IMR-90 (cell line): Measurements from ENCODE around the gene LRRC15. TPM values are rescaled to one million over a fixed set of nuclear protein-coding genes. Genes with fewer than 3 reads are reported as not detected.

Source experiments
- ATAC-seq: fragments of 200-7000 bp; cut with Tn5 transposase; 2 replicates; pipeline ENCODE4 v1.9.1; 2020; ENCODE audit warnings: low read depth, mild to moderate bottlenecking, moderate library complexity
- BruUV-seq: library from RNA; stranded (reverse); fragments of 400-500 nt; replicated peaks from 2 replicates; lab custom pipeline; 2021; lab: Mats Ljungman, UMichigan
- CTCF ChIA-PET: fragments of 300-600 bp; formaldehyde crosslinking; extraction: SDS; loops from one replicate; lab custom pipeline; 2021; ENCODE audit warnings: antibody characterized with exemption; lab: Yijun Ruan, JAX
- POLR2A ChIA-PET: fragments of 300-600 bp; sonication (Branson Sonifier 250); formaldehyde crosslinking; loops from one replicate; lab custom pipeline; 2022; ENCODE audit warnings: antibody characterized with exemption; ENCODE audit not compliant: unreplicated experiment; lab: Charles Lee
- DNase-seq: peaks from one replicate; pipeline ENCODE4 v3.0.0; 2013
- H2AFZ ChIP-seq: replicated peaks from 2 replicates; pipeline ENCODE3; 2013; ENCODE audit warnings: low read length, mild to moderate bottlenecking; ENCODE audit not compliant: poor library complexity
- H2AK5ac ChIP-seq: 2 replicates; pipeline ENCODE4 v1.6.1; 2013; ENCODE audit warnings: low read depth, low read length, inconsistent platforms
- H2AK9ac ChIP-seq: replicated peaks from 2 replicates; pipeline ENCODE3; 2013; ENCODE audit warnings: mild to moderate bottlenecking, low read depth, low read length, moderate library complexity; ENCODE audit not compliant: poor library complexity
- H2BK120ac ChIP-seq: 2 replicates; pipeline ENCODE4 v1.6.1; 2013; ENCODE audit warnings: low read depth, low read length, inconsistent platforms
- H2BK15ac ChIP-seq: 3 replicates; pipeline ENCODE4 v1.6.1; 2013; ENCODE audit warnings: low read depth, low read length, inconsistent platforms
- H2BK20ac ChIP-seq: 2 replicates; pipeline ENCODE4 v1.6.1; 2013; ENCODE audit warnings: low read depth, mild to moderate bottlenecking, inconsistent platforms, low read length, moderate library complexity
- H2BK5ac ChIP-seq: 2 replicates; pipeline ENCODE4 v1.6.1; 2013; ENCODE audit warnings: mild to moderate bottlenecking, low read depth, low read length, inconsistent platforms; ENCODE audit not compliant: poor library complexity, severe bottlenecking
- H3K14ac ChIP-seq: replicated peaks from 2 replicates; pipeline ENCODE4 v1.6.1; 2013; ENCODE audit warnings: low read depth, low read length, inconsistent platforms
- H3K18ac ChIP-seq: 2 replicates; pipeline ENCODE4 v1.6.1; 2013; ENCODE audit warnings: low read depth, low read length, control low read depth
- H3K23ac ChIP-seq: 2 replicates; pipeline ENCODE4 v1.6.1; 2013; ENCODE audit warnings: low read depth, low read length, inconsistent platforms
- H3K27ac ChIP-seq: 2 replicates; pipeline ENCODE4 v1.5.1; 2013; ENCODE audit warnings: mild to moderate bottlenecking, control low read depth, low read length; ENCODE audit not compliant: insufficient read depth
- H3K27me3 ChIP-seq: 2 replicates; pipeline ENCODE4 v1.6.1; 2013; ENCODE audit warnings: low read length; ENCODE audit not compliant: control insufficient read depth, insufficient read depth
- H3K36me3 ChIP-seq: 2 replicates; pipeline ENCODE4 v1.6.1; 2013; ENCODE audit warnings: low read length, mixed read lengths; ENCODE audit not compliant: control insufficient read depth, insufficient read depth
- H3K4ac ChIP-seq: 2 replicates; pipeline ENCODE4 v1.6.1; 2013; ENCODE audit warnings: low read depth, low read length, inconsistent platforms
- H3K4me1 ChIP-seq: 2 replicates; pipeline ENCODE4 v1.6.1; 2013; ENCODE audit warnings: low read length, mixed read lengths; ENCODE audit not compliant: control insufficient read depth, insufficient read depth
- H3K4me2 ChIP-seq: 2 replicates; pipeline ENCODE4 v1.6.1; 2013; ENCODE audit warnings: low read depth, mild to moderate bottlenecking, control low read depth, low read length, moderate library complexity
- H3K4me3 ChIP-seq: 2 replicates; pipeline ENCODE4 v1.5.1; 2013; ENCODE audit warnings: low read depth, mild to moderate bottlenecking, control low read depth, low read length, moderate library complexity; ENCODE audit not compliant: insufficient read depth
- H3K56ac ChIP-seq: 2 replicates; pipeline ENCODE4 v1.6.1; 2013; ENCODE audit warnings: low read length, inconsistent platforms; ENCODE audit not compliant: insufficient read depth; ENCODE audit errors: extremely low read depth
- H3K79me1 ChIP-seq, 2 experiments: 2 replicates each; pipeline ENCODE4 v1.6.1; 2013; ENCODE audit warnings: low read length in 2 of 2, inconsistent platforms in 1 of 2, low read depth in 1 of 2
- H3K9ac ChIP-seq: 2 replicates; pipeline ENCODE4 v1.6.1; 2013; ENCODE audit warnings: low read depth, low read length, control low read depth
- H3K9me1 ChIP-seq: 2 replicates; pipeline ENCODE4 v1.6.1; 2013; ENCODE audit warnings: low read length, inconsistent platforms; ENCODE audit not compliant: insufficient read depth
- H3K9me3 ChIP-seq: 2 replicates; pipeline ENCODE4 v1.6.1; 2013; ENCODE audit warnings: low read length; ENCODE audit not compliant: control insufficient read depth, insufficient read depth
- H4K20me1 ChIP-seq: 2 replicates; pipeline ENCODE4 v1.6.1; 2013; ENCODE audit warnings: low read length, inconsistent platforms; ENCODE audit not compliant: insufficient read depth
- H4K5ac ChIP-seq: 2 replicates; pipeline ENCODE4 v1.6.1; 2013; ENCODE audit warnings: mild to moderate bottlenecking, low read depth, low read length, control low read depth
- H4K8ac ChIP-seq, 2 experiments: 2 replicates each; pipeline ENCODE4 v1.6.1; 2013; ENCODE audit warnings: low read depth in 2 of 2, low read length in 2 of 2, control low read depth in 1 of 2, inconsistent platforms in 1 of 2
- H4K91ac ChIP-seq: 2 replicates; pipeline ENCODE4 v1.6.1; 2013; ENCODE audit warnings: low read depth, low read length, inconsistent platforms; ENCODE audit not compliant: insufficient read depth
- CTCF ChIP-seq: conservative IDR thresholded peaks from 2 replicates; pipeline ENCODE4 v1.5.1; 2012; ENCODE audit warnings: mild to moderate bottlenecking, low read depth, low read length, improper control_type of control experiment
- MXI1 ChIP-seq: IDR thresholded peaks from 2 replicates; pipeline ENCODE4 v1.6.1; 2012; ENCODE audit warnings: low read depth, mild to moderate bottlenecking, low read length, moderate library complexity, borderline replicate concordance
- POLR2A ChIP-seq: IDR thresholded peaks from 2 replicates; pipeline ENCODE4 v1.6.1; 2012; ENCODE audit warnings: mild to moderate bottlenecking, low read depth, low read length
- RAD21 ChIP-seq: IDR thresholded peaks from 2 replicates; pipeline ENCODE4 v1.6.1; 2012; ENCODE audit warnings: low read length, improper control_type of control experiment
- RFX5 ChIP-seq: IDR thresholded peaks from 2 replicates; pipeline ENCODE4 v1.8.0; 2012; ENCODE audit warnings: low read depth, mild to moderate bottlenecking, low read length, moderate library complexity
- USF2 ChIP-seq: fragments of 150-350 bp; IDR thresholded peaks from 2 replicates; pipeline ENCODE4 v1.6.1; 2017; ENCODE audit warnings: mild to moderate bottlenecking, antibody characterized with exemption, low read length, low read depth
- WGBS, 2 experiments: methylation state at CpG; one replicate each; pipeline versions ENCODE4 v1.1.5 to v1.1.7; 2013; ENCODE audit warnings: missing lambda C conversion rate in 2 of 2; ENCODE audit not compliant: insufficient read length in 1 of 2; ENCODE audit errors: extremely low coverage in 2 of 2; 5-methylcytosine and 5-hydroxymethylcytosine counted together
- dilution Hi-C: fragments of 300-500 bp; cut with HindIII; formaldehyde crosslinking; loops from one replicate; pipeline ENCODE4 v1.14.3; 2018; ENCODE audit warnings: low sequenced_read_pairs; ENCODE audit not compliant: unreplicated experiment
- in situ Hi-C: fragments of 300-500 bp; cut with MboI; formaldehyde crosslinking; loops from 3 replicates; pipeline ENCODE4 v1.14.3; 2019; ENCODE audit warnings: low sequenced_read_pairs, inconsistent platforms, mixed read lengths
- intact Hi-C: fragments of 100-400 bp; cut with micrococcal nuclease; formaldehyde crosslinking; loops from 2 replicates; pipeline ENCODE4 v1.10.0; 2022
- polyA plus RNA-seq, 3 experiments: library from polyadenylated mRNA; depleted of rRNA; stranded (reverse); fragments of >200 nt; gene quantifications; 2 replicates each; pipeline ENCODE4 v1.2.3, GENCODE V29; 2012; ENCODE audit warnings: low replicate concordance in 1 of 3
- total RNA-seq: library from RNA; depleted of rRNA; stranded (reverse); fragments of >200 nt; gene quantifications from 2 replicates; pipeline ENCODE4 v1.2.3, GENCODE V29; 2012

Gene LRRC15
- total and polyA plus RNA-seq, 2 of the 4 experiments (the other 2 are of a cell fraction), result 2.5 to 9.0 TPM

- no peak overlapping the region for H3K23ac ChIP-seq
- no peak overlapping the region for H2AFZ ChIP-seq
- H3K4me1 ChIP-seq, result peaks cover 9% of the 10 kb centered on the region
- no peak overlapping the region for H3K14ac ChIP-seq
- POLR2A ChIA-PET, result interaction anchor here (0.7 kb wide), 1 partner anchor 62 kb away, joined by 5 read pairs; no protein-coding TSS in a partner anchor
- H2AK5ac ChIP-seq, result no peak overlapping the region
- WGBS, 2 experiments, result 96% methylated on average over 5 of the region's 9 CpGs; no CpG with 5 or more reads in 1 of the 2 experiments
- peaks cover 8% of the 10 kb centered on the region for H3K9me1 ChIP-seq
- dilution Hi-C loops, result no loop called here
- H3K79me1 ChIP-seq, result no peaks in the 10 kb centered on the region
- no peak overlapping the region for H4K91ac ChIP-seq
- in situ Hi-C loops, result loop anchor here (5.0 to 25.0 kb wide), 3 partner anchors 68 to 523 kb away; no protein-coding TSS in a partner anchor
- no peak overlapping the region for H3K4me2 ChIP-seq
- no peak overlapping the region for H3K9ac ChIP-seq
- H3K27ac ChIP-seq, result no peak overlapping the region
- H2AK9ac ChIP-seq, result no peak overlapping the region
- ATAC-seq, result no peak
- intact Hi-C loops, result no loop called here
- no peaks in the 10 kb centered on the region for H3K36me3 ChIP-seq
- H4K5ac ChIP-seq, result no peak overlapping the region
- no TSS peak for BruUV-seq
- no peak overlapping the region for H3K56ac ChIP-seq
- H3K4me3 ChIP-seq, result no peak overlapping the region
- H3K27me3 ChIP-seq, result no peaks in the 10 kb centered on the region; the same call in 1 of the 2 replicates
- CTCF ChIA-PET, result interaction anchor here (1.1 kb wide), 1 partner anchor 10 kb away, joined by 3 read pairs; no protein-coding TSS in a partner anchor
- H3K4ac ChIP-seq, result no peak overlapping the region
- no peak overlapping the region for H2BK15ac ChIP-seq
- H3K9me3 ChIP-seq, result no peaks in the 10 kb centered on the region
- H4K20me1 ChIP-seq, result no peaks in the 10 kb centered on the region
- H2BK20ac ChIP-seq, result no peak overlapping the region
- H2BK5ac ChIP-seq, result no peak overlapping the region
- no peak overlapping the region for H3K18ac ChIP-seq
- H2BK120ac ChIP-seq, result no peak overlapping the region
- TF ChIP-seq MXI1 (no peak), RAD21 (no peak), CTCF (no peak), POLR2A (no peak), USF2 (no peak), RFX5 (no peak)
- no peak for DNase-seq
- no peak overlapping the region for H4K8ac ChIP-seq
These were observed 30.2 kb downstream of the LRRC15 start for GRCh38 chr3:194339356-194339755.
